ENCODE measurements around the gene FBXO7. TPM values are rescaled to one million over a fixed set of nuclear protein-coding genes. Genes with fewer than 3 reads are reported as not detected.

FBXO7 gene
- total and polyA plus RNA-seq, 2 experiments from 2014 or later = 82.7 to 94.2 TPM

- TF ChIP-seq EZH2 (IDR thresholded peaks at IDR 0.05; ENCODE audit: borderline replicate concordance) = no peak
- TF ChIP-seq CTCF (IDR thresholded peaks at IDR 0.05; ENCODE audit: poor library complexity) = no peak
- no peak for TF ChIP-seq EZH2phosphoT487 (IDR thresholded peaks at IDR 0.05; ENCODE audit: low read depth, severe bottlenecking, unreplicated experiment)
- no peak for DNase-seq (ENCODE audit: low spot score)
- no peaks in the 10 kb centered on the region for H3K9me3 ChIP-seq (ENCODE audit: low read depth)
- no peak overlapping the region for H2AFZ ChIP-seq
- H3K79me2 ChIP-seq = peaks cover 34% of the 10 kb centered on the region
- no peaks in the 10 kb centered on the region for H3K9me2 ChIP-seq (replicated peaks; ENCODE audit: insufficient read depth)
- no peak overlapping the region for H3K27ac ChIP-seq
- H3K4me1 ChIP-seq (ENCODE audit: insufficient read depth) = no peaks in the 10 kb centered on the region
- H3K4me2 ChIP-seq = no peak overlapping the region
- 84% methylated on average over 2 of the region's 2 CpGs for WGBS (ENCODE audit: low lambda C conversion rate, missing lambda C conversion rate)
- no peak overlapping the region for H3K4me3 ChIP-seq
- peaks cover 16% of the 10 kb centered on the region for H4K20me1 ChIP-seq (ENCODE audit: insufficient read depth, poor library complexity, severe bottlenecking)
- H3K27me3 ChIP-seq = no peaks in the 10 kb centered on the region
- no peaks in the 10 kb centered on the region for H3K36me3 ChIP-seq (replicated peaks; ENCODE audit: insufficient read depth, low read depth)
Observed at GRCh38 chr22:32489377-32489776, 14.8 kb downstream of the FBXO7 start.

- H3K79me2 ChIP-seq = peaks cover 25% of the 10 kb centered on the region
- H3K9me3 ChIP-seq (ENCODE audit: low read depth) = no peaks in the 10 kb centered on the region
- TF ChIP-seq EZH2 (IDR thresholded peaks at IDR 0.05; ENCODE audit: borderline replicate concordance) (no peak), CTCF (IDR thresholded peaks at IDR 0.05; ENCODE audit: poor library complexity) (no peak), EZH2phosphoT487 (IDR thresholded peaks at IDR 0.05; ENCODE audit: low read depth, severe bottlenecking, unreplicated experiment) (no peak)
- no peak overlapping the region for H3K4me3 ChIP-seq
- WGBS (ENCODE audit: low lambda C conversion rate, missing lambda C conversion rate) = 91% methylated on average over 6 of the region's 6 CpGs
- H3K27me3 ChIP-seq = no peaks in the 10 kb centered on the region
- no peaks in the 10 kb centered on the region for H3K4me1 ChIP-seq (ENCODE audit: insufficient read depth)
- no peaks in the 10 kb centered on the region for H3K36me3 ChIP-seq (replicated peaks; ENCODE audit: insufficient read depth, low read depth)
- H3K4me2 ChIP-seq = no peak overlapping the region
- no peak overlapping the region for H2AFZ ChIP-seq
- DNase-seq (ENCODE audit: low spot score) = no peak
- peaks cover 10% of the 10 kb centered on the region for H4K20me1 ChIP-seq (ENCODE audit: insufficient read depth, poor library complexity, severe bottlenecking)
- no peaks in the 10 kb centered on the region for H3K9me2 ChIP-seq (replicated peaks; ENCODE audit: insufficient read depth)
- H3K27ac ChIP-seq = no peak overlapping the region
Observed at GRCh38 chr22:32490279-32490678, 15.7 kb downstream of the FBXO7 start.

- DNase-seq (ENCODE audit: low spot score) = no peak
- Histone ChIP-seq H3K27ac (no peak overlapping the region), H3K79me2 (peaks cover 10% of the 10 kb centered on the region), H4K20me1 (ENCODE audit: insufficient read depth, poor library complexity, severe bottlenecking) (peaks cover 6% of the 10 kb centered on the region), H3K36me3 (replicated peaks; ENCODE audit: insufficient read depth, low read depth) (peaks cover 2% of the 10 kb centered on the region), H3K4me1 (ENCODE audit: insufficient read depth) (no peaks in the 10 kb centered on the region), H3K9me3 (ENCODE audit: low read depth) (no peaks in the 10 kb centered on the region), H3K27me3 (no peaks in the 10 kb centered on the region), H3K9me2 (replicated peaks; ENCODE audit: insufficient read depth) (no peaks in the 10 kb centered on the region), H3K4me2 (no peak overlapping the region), H2AFZ (no peak overlapping the region), H3K4me3 (no peak overlapping the region)
- TF ChIP-seq EZH2 (IDR thresholded peaks at IDR 0.05; ENCODE audit: borderline replicate concordance) (no peak), EZH2phosphoT487 (IDR thresholded peaks at IDR 0.05; ENCODE audit: low read depth, severe bottlenecking, unreplicated experiment) (no peak), CTCF (IDR thresholded peaks at IDR 0.05; ENCODE audit: poor library complexity) (no peak)
- WGBS (ENCODE audit: low lambda C conversion rate, missing lambda C conversion rate) = 88% methylated on average over 2 of the region's 2 CpGs
Observed at GRCh38 chr22:32492111-32492510, 17.5 kb downstream of the FBXO7 start.

GRCh38 chr22:32493551-32493950 is 18.9 kb downstream of the FBXO7 start:
- H3K4me2 ChIP-seq = no peak overlapping the region
- no peaks in the 10 kb centered on the region for H3K9me2 ChIP-seq (replicated peaks; ENCODE audit: insufficient read depth)
- no peak overlapping the region for H2AFZ ChIP-seq
- no peak overlapping the region for H3K4me3 ChIP-seq
- H3K36me3 ChIP-seq (replicated peaks; ENCODE audit: insufficient read depth, low read depth) = peaks cover 2% of the 10 kb centered on the region
- H3K27me3 ChIP-seq = no peaks in the 10 kb centered on the region
- no peak for DNase-seq (ENCODE audit: low spot score)
- H4K20me1 ChIP-seq (ENCODE audit: insufficient read depth, poor library complexity, severe bottlenecking) = peaks cover 1% of the 10 kb centered on the region
- H3K4me1 ChIP-seq (ENCODE audit: insufficient read depth) = no peaks in the 10 kb centered on the region
- no peaks in the 10 kb centered on the region for H3K79me2 ChIP-seq
- no peaks in the 10 kb centered on the region for H3K9me3 ChIP-seq (ENCODE audit: low read depth)
- no peak overlapping the region for H3K27ac ChIP-seq
- WGBS (ENCODE audit: low lambda C conversion rate, missing lambda C conversion rate) = 96% methylated on average over 2 of the region's 2 CpGs
- TF ChIP-seq EZH2phosphoT487 (IDR thresholded peaks at IDR 0.05; ENCODE audit: low read depth, severe bottlenecking, unreplicated experiment) = no peak
- no peak for TF ChIP-seq CTCF (IDR thresholded peaks at IDR 0.05; ENCODE audit: poor library complexity)
- no peak for TF ChIP-seq EZH2 (IDR thresholded peaks at IDR 0.05; ENCODE audit: borderline replicate concordance)

Data from hepatocyte (in vitro differentiated cells).